SK-N-SH treated with all-trans-retinoic acid at 6 μM for 48 hours (cell line): ENCODE measurements around the gene HYCC1.

Experiments used
- ARNTL ChIP-seq: fragments of 450-650 bp; formaldehyde crosslinking; IDR thresholded peaks from 2 replicates; pipeline ENCODE4 v1.5.0; 2020; ENCODE audit warnings: low read depth, mild to moderate bottlenecking, moderate library complexity, borderline replicate concordance
- GLIS3 ChIP-seq: fragments of 250-450 bp; sonication (Bioruptor Pico); IDR thresholded peaks from 2 replicates; pipeline ENCODE4 v1.5.0; 2020; ENCODE audit warnings: mild to moderate bottlenecking, moderate library complexity
- OSR1 ChIP-seq: fragments of 250-450 bp; sonication (Bioruptor Pico); IDR thresholded peaks from 2 replicates; pipeline ENCODE4 v1.8.0; 2022; ENCODE audit warnings: moderate library complexity, mild to moderate bottlenecking, inconsistent platforms
- TOX ChIP-seq: fragments of 250-450 bp; sonication (Bioruptor Pico); IDR thresholded peaks from 2 replicates; pipeline ENCODE4 v1.8.0; 2021; ENCODE audit warnings: mild to moderate bottlenecking, moderate library complexity, borderline replicate concordance
- ZFP3 ChIP-seq: fragments of 250-450 bp; sonication (Bioruptor Pico); IDR thresholded peaks from 2 replicates; pipeline ENCODE4 v1.5.0; 2020; ENCODE audit warnings: mild to moderate bottlenecking, moderate library complexity
- ZFP30 ChIP-seq: fragments of 450-650 bp; formaldehyde crosslinking; IDR thresholded peaks from 2 replicates; pipeline ENCODE4 v1.5.0; 2022; ENCODE audit warnings: mild to moderate bottlenecking, moderate library complexity
- ZNF8 ChIP-seq: fragments of 450-650 bp; formaldehyde crosslinking; IDR thresholded peaks from 2 replicates; pipeline ENCODE4 v1.5.0; 2020; ENCODE audit warnings: mild to moderate bottlenecking, moderate library complexity
- TF ChIP-seq, protein P1 (sequence below): fragments of 250-450 bp; sonication (Bioruptor Pico); IDR thresholded peaks from 2 replicates; pipeline ENCODE4 v1.5.1; 2020; ENCODE audit warnings: low read depth, mild to moderate bottlenecking, moderate library complexity
- TF ChIP-seq, protein P2 (sequence below): fragments of 250-450 bp; sonication (Bioruptor Pico); IDR thresholded peaks from 2 replicates; pipeline ENCODE4 v1.8.0; 2020; ENCODE audit warnings: mild to moderate bottlenecking, moderate library complexity, borderline replicate concordance

DNA sequence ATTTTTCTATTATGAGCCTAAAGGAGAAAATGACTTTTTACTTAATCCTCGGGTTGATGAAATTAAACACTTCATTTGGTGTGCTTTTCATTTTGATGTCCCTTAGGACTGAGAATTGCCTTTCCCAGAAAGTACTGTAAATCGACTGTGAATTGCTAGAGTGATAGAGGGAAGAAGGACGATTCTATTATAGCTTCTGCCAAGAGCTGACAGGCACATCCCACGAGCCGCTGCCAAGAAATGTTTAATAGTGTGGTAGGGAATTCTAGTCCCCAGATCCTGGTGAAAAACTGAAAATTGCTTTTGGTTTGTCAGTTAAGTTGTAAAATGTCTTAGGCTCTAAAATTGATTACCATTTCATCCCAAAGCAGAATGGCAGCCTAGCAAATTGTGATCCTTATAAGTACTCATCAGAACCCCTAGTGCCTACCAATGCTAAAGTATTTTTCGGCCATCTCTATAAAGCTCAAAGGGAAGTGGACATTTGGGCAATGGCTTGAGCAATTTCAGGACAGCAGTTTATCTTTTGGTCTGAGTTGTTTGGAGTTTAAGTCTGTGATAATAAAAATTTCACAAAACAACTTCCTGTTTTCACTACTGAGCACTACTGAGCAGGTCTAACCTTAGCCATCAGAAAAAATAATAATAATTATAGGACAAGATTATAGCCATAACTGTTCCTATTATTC, 44.6 kb upstream of the HYCC1 start:
- TF ChIP-seq ZNF8 (CRISPR knock-in tag) (no peak), ZFP30 (no peak), ARNTL (CRISPR knock-in tag) (no peak), ZFP3 (CRISPR knock-in tag) (no peak), GLIS3 (CRISPR knock-in tag) (no peak), TOX (CRISPR knock-in tag) (no peak), OSR1 (CRISPR knock-in tag) (no peak)
- TF ChIP-seq, protein P1, sequence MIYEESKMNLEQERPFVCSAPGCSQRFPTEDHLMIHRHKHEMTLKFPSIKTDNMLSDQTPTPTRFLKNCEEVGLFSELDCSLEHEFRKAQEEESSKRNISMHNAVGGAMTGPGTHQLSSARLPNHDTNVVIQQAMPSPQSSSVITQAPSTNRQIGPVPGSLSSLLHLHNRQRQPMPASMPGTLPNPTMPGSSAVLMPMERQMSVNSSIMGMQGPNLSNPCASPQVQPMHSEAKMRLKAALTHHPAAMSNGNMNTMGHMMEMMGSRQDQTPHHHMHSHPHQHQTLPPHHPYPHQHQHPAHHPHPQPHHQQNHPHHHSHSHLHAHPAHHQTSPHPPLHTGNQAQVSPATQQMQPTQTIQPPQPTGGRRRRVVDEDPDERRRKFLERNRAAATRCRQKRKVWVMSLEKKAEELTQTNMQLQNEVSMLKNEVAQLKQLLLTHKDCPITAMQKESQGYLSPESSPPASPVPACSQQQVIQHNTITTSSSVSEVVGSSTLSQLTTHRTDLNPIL (CRISPR knock-in tag): no peak
- TF ChIP-seq, protein P2, sequence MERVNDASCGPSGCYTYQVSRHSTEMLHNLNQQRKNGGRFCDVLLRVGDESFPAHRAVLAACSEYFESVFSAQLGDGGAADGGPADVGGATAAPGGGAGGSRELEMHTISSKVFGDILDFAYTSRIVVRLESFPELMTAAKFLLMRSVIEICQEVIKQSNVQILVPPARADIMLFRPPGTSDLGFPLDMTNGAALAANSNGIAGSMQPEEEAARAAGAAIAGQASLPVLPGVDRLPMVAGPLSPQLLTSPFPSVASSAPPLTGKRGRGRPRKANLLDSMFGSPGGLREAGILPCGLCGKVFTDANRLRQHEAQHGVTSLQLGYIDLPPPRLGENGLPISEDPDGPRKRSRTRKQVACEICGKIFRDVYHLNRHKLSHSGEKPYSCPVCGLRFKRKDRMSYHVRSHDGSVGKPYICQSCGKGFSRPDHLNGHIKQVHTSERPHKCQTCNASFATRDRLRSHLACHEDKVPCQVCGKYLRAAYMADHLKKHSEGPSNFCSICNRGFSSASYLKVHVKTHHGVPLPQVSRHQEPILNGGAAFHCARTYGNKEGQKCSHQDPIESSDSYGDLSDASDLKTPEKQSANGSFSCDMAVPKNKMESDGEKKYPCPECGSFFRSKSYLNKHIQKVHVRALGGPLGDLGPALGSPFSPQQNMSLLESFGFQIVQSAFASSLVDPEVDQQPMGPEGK (CRISPR knock-in tag): no peak
